Central memory CD8-positive, alpha-beta T cell (primary cell): ENCODE measurements around the gene BRINP3.

Experiments used
- ATAC-seq: fragments of 150-1000 bp; cut with Tn5 transposase; replicated peaks from 2 replicates; pipeline ENCODE4 v1.10.0; 2022; ENCODE audit warnings: mild to moderate bottlenecking, moderate FRiP score, moderate number of reproducible peaks; ENCODE audit not compliant: poor library complexity, severe bottlenecking; ENCODE audit errors: extremely low read depth
- DNase-seq, 2 donors: peaks; one replicate each; pipeline ENCODE4 v3.0.0; 2021; ENCODE audit warnings: low spot score in 2 of 2
- H3K27ac Mint-ChIP-seq: one replicate; pipeline ENCODE4 v1.8.0; 2022; ENCODE audit warnings: low read depth, mild to moderate bottlenecking, moderate library complexity, mixed read lengths
- H3K27me3 Mint-ChIP-seq: one replicate; pipeline ENCODE4 v1.8.0; 2022; ENCODE audit warnings: mixed read lengths
- H3K36me3 Mint-ChIP-seq: one replicate; pipeline ENCODE4 v1.8.0; 2022; ENCODE audit warnings: mild to moderate bottlenecking, moderate library complexity, mixed read lengths; ENCODE audit not compliant: insufficient read depth
- H3K4me1 Mint-ChIP-seq: one replicate; pipeline ENCODE4 v1.8.0; 2022; ENCODE audit warnings: mixed read lengths
- H3K4me3 Mint-ChIP-seq: one replicate; pipeline ENCODE4 v1.8.0; 2022; ENCODE audit warnings: mild to moderate bottlenecking, moderate library complexity, mixed read lengths
- H3K9me3 Mint-ChIP-seq: one replicate; pipeline ENCODE4 v1.8.0; 2022; ENCODE audit warnings: mixed read lengths

Gene BRINP3

DNA sequence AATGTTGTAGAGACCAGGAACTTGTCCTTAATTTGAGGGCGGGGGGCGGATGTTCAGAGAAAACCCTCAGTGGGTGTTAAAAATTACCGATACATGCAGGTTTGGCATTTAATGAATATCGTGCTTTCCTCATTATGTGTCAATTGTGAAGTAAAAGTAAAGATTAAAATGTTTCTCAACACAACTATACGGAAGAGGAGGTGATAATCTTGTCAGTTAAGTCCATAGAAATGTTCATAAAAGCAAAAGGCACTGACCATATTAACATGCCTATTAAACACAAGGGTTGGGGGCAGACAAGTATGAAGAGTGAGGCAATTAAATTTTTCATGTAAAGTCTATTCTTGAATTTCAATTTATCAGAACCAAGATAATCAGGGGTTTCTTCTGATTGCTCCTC lies 1.3 kb downstream of the BRINP3 start:
- H3K27ac Mint-ChIP-seq, result no peak overlapping the region
- H3K36me3 Mint-ChIP-seq, result no peaks in the 10 kb centered on the region
- no peaks in the 10 kb centered on the region for H3K27me3 Mint-ChIP-seq
- DNase-seq, result no peak
- no peak for ATAC-seq
- peaks cover 7% of the 10 kb centered on the region for H3K9me3 Mint-ChIP-seq
- no peak overlapping the region for H3K4me3 Mint-ChIP-seq
- peaks cover 6% of the 10 kb centered on the region for H3K4me1 Mint-ChIP-seq

DNA sequence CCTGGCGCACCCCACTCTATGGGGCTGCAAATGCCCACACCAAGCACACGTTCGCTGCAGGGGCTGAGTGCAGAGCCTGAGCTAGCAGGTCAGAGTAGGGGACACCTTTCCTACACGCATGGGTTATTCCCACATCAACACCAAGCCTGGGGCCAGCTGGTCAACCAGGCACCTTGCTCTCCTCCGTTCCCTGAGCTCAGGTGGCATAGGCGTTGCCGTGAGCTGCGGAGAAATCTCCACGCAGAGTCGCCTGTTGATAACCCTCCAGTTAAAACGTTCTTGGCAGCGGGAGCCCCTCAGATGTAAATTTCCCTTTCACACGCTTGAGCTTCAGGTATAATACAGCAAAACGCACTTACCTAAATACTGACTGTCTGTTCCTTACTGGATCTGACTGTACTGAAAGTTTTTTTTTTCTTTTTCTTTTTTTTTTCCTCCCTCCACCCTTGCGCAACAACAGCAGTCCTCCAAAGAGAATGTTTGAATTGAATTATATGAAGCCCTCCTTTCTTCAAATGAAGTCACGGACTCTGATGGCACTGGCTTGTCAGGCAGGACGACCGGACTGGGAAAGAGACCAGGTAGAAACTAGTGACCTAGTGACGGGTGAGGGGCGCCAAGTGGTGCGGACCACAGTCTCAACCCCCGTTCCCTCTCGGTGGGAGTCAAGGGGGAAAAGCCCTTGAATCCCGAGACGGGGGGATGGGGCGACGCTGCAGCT lies 2.1 kb downstream of the BRINP3 start:
- H3K4me3 Mint-ChIP-seq, result no peak overlapping the region
- no peak for ATAC-seq

DNA sequence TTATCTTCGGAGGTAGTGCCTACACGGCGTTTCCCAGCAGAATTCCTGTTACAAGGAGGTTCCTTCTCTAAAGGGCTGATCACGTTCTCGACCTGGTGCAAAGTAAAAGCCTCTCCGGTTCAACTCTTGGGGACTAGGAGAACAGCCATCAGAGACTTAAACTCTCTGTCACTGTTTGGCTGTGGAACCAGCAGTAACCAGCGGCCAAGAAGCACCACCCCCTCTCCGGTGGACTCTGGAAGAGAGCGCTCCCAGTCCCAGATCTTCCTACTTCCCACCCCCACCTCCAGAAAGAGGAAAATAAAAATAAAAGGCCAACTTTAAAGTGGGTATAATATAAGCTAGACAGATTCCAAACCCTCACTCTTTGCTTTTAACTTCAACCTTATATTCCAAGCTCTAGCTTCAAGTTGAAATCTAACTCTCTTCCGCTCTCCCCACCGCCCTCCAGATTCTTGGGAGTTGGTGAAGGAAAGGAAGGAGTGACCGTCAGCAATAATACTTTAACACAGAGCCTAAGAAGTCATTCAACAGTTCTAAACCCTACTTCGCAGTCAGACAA lies 2.9 kb downstream of the BRINP3 start:
- no peaks in the 10 kb centered on the region for H3K36me3 Mint-ChIP-seq
- H3K27me3 Mint-ChIP-seq, result no peaks in the 10 kb centered on the region
- no peak for ATAC-seq
- H3K4me3 Mint-ChIP-seq, result no peak overlapping the region
- no peak overlapping the region for H3K27ac Mint-ChIP-seq
- no peak for DNase-seq
- peaks cover 6% of the 10 kb centered on the region for H3K4me1 Mint-ChIP-seq
- peaks cover 7% of the 10 kb centered on the region for H3K9me3 Mint-ChIP-seq

More for the DNA sequence above, 2.1 kb downstream of the BRINP3 start:
- no peak for DNase-seq
- Mint-ChIP-seq H3K27ac (no peak overlapping the region), H3K27me3 (no peaks in the 10 kb centered on the region), H3K4me1 (peaks cover 6% of the 10 kb centered on the region), H3K36me3 (no peaks in the 10 kb centered on the region), H3K9me3 (peaks cover 7% of the 10 kb centered on the region)

DNA sequence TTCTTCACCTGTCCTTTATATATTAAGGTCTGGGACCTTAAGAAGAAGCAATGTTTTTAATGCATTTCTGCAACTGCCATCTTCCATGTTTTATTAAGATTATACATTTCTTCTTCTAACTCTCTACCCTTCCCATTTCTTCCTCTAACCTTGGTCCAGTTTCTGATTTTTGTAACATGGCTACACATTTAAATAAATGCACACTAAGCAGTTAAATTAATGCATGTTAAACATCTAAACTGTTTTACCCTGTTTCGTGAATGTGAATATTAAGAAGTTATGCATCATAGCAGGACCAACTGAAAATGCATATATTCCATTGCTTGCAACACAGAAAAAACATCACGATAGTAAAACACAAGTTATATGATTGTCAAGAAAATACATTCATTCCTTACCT lies 3.7 kb downstream of the BRINP3 start:
- ATAC-seq, result no peak
- DNase-seq, result no peak
- peaks cover 7% of the 10 kb centered on the region for H3K9me3 Mint-ChIP-seq
- peaks cover 6% of the 10 kb centered on the region for H3K4me1 Mint-ChIP-seq
- H3K36me3 Mint-ChIP-seq, result no peaks in the 10 kb centered on the region
- H3K27me3 Mint-ChIP-seq, result no peaks in the 10 kb centered on the region
- no peak overlapping the region for H3K27ac Mint-ChIP-seq
- H3K4me3 Mint-ChIP-seq, result no peak overlapping the region

DNA sequence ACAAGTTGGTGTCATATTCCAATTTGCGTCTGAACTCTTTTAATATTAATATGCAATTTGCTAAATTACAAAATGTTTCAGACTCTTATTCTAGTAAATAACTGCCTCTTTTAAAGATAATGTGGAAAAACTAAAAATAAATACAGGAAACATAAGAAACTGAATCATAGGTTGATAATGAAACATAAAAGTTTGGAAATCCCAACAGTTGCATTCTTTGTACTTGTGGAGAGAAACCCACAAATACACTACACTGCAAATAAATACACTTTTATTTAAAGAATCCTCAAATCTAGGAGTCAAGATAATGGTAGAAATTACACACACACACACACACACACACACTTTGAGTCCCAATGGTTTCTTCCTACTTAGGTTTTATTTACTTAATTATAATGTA lies 5.2 kb downstream of the BRINP3 start:
- no peaks in the 10 kb centered on the region for H3K36me3 Mint-ChIP-seq
- no peak overlapping the region for H3K27ac Mint-ChIP-seq
- no peak overlapping the region for H3K4me3 Mint-ChIP-seq
- ATAC-seq (no peak), DNase-seq (no peak)
- H3K27me3 Mint-ChIP-seq, result no peaks in the 10 kb centered on the region
- H3K4me1 Mint-ChIP-seq, result no peaks in the 10 kb centered on the region
- no peaks in the 10 kb centered on the region for H3K9me3 Mint-ChIP-seq

DNA sequence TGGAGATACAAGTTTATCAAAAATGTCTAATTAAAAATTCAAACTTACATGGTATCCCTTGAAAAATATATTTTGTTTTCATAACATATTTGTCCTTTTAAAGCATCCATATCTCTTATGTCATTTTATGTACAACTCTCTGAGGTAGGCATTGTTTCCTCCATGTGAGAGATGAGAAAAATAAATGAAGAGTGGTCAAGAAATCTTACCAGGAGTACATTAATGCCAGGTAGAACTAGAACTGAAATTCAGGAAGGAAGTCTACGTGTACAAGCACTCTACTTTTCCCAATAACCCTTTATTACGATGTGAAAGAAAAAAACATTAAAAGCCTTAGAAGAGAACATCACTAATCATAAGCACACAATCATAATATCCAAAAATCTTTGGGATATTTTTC lies 5.6 kb downstream of the BRINP3 start:
- no peak overlapping the region for H3K27ac Mint-ChIP-seq
- DNase-seq (no peak), ATAC-seq (no peak)
- H3K4me3 Mint-ChIP-seq, result no peak overlapping the region
- no peaks in the 10 kb centered on the region for H3K4me1 Mint-ChIP-seq
- H3K9me3 Mint-ChIP-seq, result no peaks in the 10 kb centered on the region
- no peaks in the 10 kb centered on the region for H3K36me3 Mint-ChIP-seq
- H3K27me3 Mint-ChIP-seq, result no peaks in the 10 kb centered on the region

DNA sequence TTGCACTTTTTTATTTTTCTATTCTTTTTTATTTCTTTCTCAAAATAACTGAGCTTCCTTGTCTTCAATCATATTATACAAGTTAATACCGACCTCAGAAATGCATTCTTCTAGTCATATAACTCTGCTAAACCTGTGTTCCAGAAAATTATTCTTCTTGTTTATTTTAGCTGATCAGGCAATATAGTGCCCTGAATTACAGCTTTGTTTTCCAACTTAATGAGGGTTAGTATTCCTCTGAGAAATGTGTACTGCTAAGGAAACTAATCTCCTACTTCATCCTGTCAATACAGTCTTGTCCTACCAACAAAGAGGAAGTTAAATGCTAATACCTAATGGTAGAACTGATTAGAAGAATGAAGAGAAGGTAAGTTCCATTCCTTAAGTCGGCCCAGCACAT lies 13.0 kb downstream of the BRINP3 start:
- DNase-seq, result no peak
- no peaks in the 10 kb centered on the region for H3K4me1 Mint-ChIP-seq
- no peak overlapping the region for H3K4me3 Mint-ChIP-seq
- no peaks in the 10 kb centered on the region for H3K36me3 Mint-ChIP-seq
- H3K27ac Mint-ChIP-seq, result no peak overlapping the region
- H3K9me3 Mint-ChIP-seq, result peaks cover 10% of the 10 kb centered on the region
- no peak for ATAC-seq
- no peaks in the 10 kb centered on the region for H3K27me3 Mint-ChIP-seq

DNA sequence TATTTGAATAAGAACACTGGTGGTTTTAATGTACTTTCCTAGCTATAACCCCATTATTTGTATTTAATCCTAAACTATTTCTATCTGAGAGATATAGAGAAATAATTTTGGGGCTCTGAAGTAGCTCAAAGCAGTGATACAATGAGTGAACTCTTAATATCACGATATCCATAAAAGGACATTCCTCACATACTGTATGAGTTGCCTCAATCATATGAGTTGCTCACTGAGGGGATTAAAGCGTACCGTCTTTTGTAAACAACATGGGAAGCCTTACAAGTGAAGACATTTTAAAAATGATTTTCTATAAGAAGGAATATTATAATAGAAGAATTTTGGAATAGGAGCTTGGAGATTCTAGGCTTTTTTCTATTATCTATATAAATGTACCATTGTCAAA lies 21.5 kb downstream of the BRINP3 start:
- no peaks in the 10 kb centered on the region for H3K4me1 Mint-ChIP-seq
- H3K9me3 Mint-ChIP-seq, result peaks cover 12% of the 10 kb centered on the region
- no peak overlapping the region for H3K4me3 Mint-ChIP-seq
- no peak for ATAC-seq
- no peaks in the 10 kb centered on the region for H3K36me3 Mint-ChIP-seq
- no peak overlapping the region for H3K27ac Mint-ChIP-seq
- H3K27me3 Mint-ChIP-seq, result no peaks in the 10 kb centered on the region
- DNase-seq, result no peak

DNA sequence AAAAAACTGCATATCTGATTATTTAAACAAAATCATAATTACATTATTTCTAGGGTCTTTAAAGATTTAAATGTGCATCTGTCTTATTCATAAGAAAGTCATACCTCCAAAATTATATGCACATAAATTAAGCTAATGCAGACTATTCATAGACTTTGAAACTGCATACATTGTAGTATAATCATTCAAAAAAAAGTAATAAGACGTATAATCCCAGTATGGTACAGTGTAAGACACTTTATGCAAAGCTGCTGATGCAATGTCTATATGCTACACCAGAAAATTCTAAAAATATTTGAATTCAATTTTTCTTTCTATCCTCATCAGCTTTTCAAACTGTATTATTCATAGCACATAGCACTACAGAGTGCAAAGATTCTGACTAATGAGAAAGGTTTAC lies 22.0 kb downstream of the BRINP3 start:
- H3K27ac Mint-ChIP-seq, result no peak overlapping the region
- ATAC-seq (no peak), DNase-seq (no peak)
- H3K4me1 Mint-ChIP-seq, result no peaks in the 10 kb centered on the region
- H3K4me3 Mint-ChIP-seq, result no peak overlapping the region
- peaks cover 7% of the 10 kb centered on the region for H3K9me3 Mint-ChIP-seq
- no peaks in the 10 kb centered on the region for H3K27me3 Mint-ChIP-seq
- no peaks in the 10 kb centered on the region for H3K36me3 Mint-ChIP-seq

DNA sequence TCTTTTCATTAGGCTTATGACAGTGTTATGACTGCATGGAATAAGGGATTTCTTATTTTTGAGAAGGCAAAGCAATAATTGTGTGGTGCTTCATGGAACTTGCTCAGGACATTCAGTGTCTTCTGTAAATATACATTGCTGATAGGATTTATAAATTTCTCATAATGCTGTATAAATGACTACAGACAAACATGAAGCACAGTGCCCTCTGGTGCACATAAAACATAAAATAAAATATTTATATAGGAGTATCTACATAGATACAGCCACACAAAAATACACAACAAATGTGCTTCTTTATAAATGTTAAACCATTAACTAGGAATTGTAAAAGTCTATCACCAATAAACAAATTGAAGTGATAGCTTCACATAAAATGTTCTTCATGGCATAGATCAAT lies 24.1 kb downstream of the BRINP3 start:
- Mint-ChIP-seq H3K27ac (no peak overlapping the region), H3K9me3 (peaks cover 13% of the 10 kb centered on the region), H3K27me3 (no peaks in the 10 kb centered on the region), H3K4me1 (no peaks in the 10 kb centered on the region), H3K4me3 (no peak overlapping the region), H3K36me3 (no peaks in the 10 kb centered on the region)
- no peak for ATAC-seq
- no peak for DNase-seq

DNA sequence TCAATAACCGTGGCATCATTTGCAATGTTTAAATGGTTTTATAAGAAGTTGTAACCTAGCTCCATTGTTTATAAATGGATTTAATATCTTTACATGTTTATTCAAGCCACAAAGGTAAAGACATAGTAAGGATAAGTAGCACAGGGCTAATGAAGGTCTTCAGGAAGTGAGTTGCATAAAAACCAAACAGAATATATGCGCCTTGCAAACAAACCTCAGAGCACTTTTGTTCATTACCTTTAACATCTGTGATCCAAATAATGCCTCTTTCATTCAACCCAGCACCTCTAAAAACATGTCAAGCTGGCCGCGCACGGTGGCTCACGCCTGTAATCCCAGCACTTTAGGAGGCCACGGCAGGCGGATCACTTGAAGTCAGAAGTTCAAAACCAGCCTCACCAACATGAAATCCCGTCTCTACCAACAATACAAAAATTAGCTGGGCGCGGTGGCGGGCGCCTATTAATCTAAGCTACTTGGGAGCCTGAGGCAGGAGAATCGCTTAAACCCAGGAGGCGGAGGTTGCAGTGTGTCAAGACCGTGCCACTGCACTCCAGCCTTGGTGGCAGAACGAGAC lies 25.3 kb downstream of the BRINP3 start:
- Mint-ChIP-seq H3K27me3 (no peaks in the 10 kb centered on the region), H3K9me3 (peaks cover 13% of the 10 kb centered on the region), H3K36me3 (no peaks in the 10 kb centered on the region), H3K4me3 (no peak overlapping the region), H3K27ac (no peak overlapping the region), H3K4me1 (no peaks in the 10 kb centered on the region)
- ATAC-seq (no peak), DNase-seq (no peak)

DNA sequence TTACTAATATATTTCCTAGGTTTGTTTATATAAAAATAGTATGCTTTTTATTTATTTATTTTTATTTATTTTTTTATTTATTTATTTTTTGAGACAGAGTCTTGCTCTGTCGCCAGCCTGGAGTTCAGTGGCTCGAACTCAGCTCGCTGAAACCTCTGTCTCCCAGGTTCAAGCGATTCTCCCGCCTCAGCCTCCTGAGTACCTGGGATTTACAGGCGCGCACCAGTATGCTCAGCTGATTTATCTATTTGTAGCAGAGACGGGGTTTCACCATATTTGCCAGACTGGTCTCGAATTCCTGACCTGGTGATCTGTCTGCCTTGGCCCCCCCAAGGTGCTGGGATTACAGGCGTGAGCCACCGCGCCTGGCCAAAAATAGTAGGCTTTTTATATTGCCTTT lies 33.2 kb downstream of the BRINP3 start:
- Mint-ChIP-seq H3K27me3 (no peaks in the 10 kb centered on the region), H3K4me3 (no peak overlapping the region), H3K36me3 (no peaks in the 10 kb centered on the region), H3K4me1 (no peaks in the 10 kb centered on the region), H3K9me3 (peaks cover 10% of the 10 kb centered on the region), H3K27ac (no peak overlapping the region)
- ATAC-seq, result no peak
- DNase-seq, result no peak

DNA sequence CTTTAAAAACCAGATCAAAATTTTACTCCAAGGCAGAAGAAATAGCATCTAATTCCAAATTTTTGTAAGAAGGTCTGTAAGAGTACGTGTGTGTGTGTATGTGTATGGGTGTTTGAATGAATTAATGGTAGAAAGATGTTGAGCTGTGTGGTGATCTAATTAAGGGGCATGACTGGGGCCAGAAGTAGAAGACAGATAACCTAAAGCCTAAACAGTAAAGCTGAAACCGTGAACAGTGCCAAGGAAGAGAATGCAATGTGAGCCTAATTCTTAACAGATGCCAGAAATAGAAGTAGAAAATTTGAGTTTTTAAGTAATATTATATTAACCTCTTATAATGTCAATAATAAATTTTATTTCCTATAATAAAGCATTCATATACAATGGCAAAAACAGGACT lies 38.2 kb downstream of the BRINP3 start:
- no peak overlapping the region for H3K27ac Mint-ChIP-seq
- H3K4me1 Mint-ChIP-seq, result no peaks in the 10 kb centered on the region
- no peaks in the 10 kb centered on the region for H3K36me3 Mint-ChIP-seq
- no peak for DNase-seq
- ATAC-seq, result no peak
- no peak overlapping the region for H3K4me3 Mint-ChIP-seq
- no peaks in the 10 kb centered on the region for H3K27me3 Mint-ChIP-seq
- peaks cover 14% of the 10 kb centered on the region for H3K9me3 Mint-ChIP-seq
